Activated CD8-positive, alpha-beta memory T cell treated with anti-CD3 and anti-CD28 coated beads, Interleukin-2, amount 10 ng/mL, durations not matched to agents 7 days and 5 days (primary cell): ENCODE results near the gene KRABD2.
"Not testable (repeated sequence)": the region's sequence is repeated elsewhere in the genome, so short reads cannot be mapped to it uniquely, and the experiment has no call there.

Experiments
- ATAC-seq: fragments of 150-1000 bp; cut with Tn5 transposase; one replicate; pipeline ENCODE4 v1.10.0; 2021; ENCODE audit warnings: moderate library complexity
- CTCF ChIA-PET: fragments of 350-600 bp; sonication (Branson Sonifier 250); formaldehyde crosslinking; loops from one replicate; lab custom pipeline; 2021; ENCODE audit warnings: antibody characterized with exemption; lab: Charles Lee
- DNase-seq: peaks from one replicate; pipeline ENCODE4 v3.0.0-alpha.2; 2020
- H3K27ac Mint-ChIP-seq: one replicate; pipeline ENCODE4 v1.8.0; 2021; ENCODE audit warnings: mild to moderate bottlenecking, mixed read lengths
- H3K27me3 Mint-ChIP-seq: one replicate; pipeline ENCODE4 v1.8.0; 2021; ENCODE audit warnings: mixed read lengths
- H3K36me3 Mint-ChIP-seq: one replicate; pipeline ENCODE4 v1.8.0; 2021; ENCODE audit warnings: mild to moderate bottlenecking, mixed read lengths
- H3K4me1 Mint-ChIP-seq: one replicate; pipeline ENCODE4 v1.8.0; 2021; ENCODE audit warnings: mixed read lengths
- H3K4me3 Mint-ChIP-seq: one replicate; pipeline ENCODE4 v1.8.0; 2021; ENCODE audit warnings: mild to moderate bottlenecking, moderate library complexity, mixed read lengths
- H3K9me3 Mint-ChIP-seq: one replicate; pipeline ENCODE4 v1.8.0; 2022; ENCODE audit warnings: low read depth, mixed read lengths

KRABD2 gene

DNA sequence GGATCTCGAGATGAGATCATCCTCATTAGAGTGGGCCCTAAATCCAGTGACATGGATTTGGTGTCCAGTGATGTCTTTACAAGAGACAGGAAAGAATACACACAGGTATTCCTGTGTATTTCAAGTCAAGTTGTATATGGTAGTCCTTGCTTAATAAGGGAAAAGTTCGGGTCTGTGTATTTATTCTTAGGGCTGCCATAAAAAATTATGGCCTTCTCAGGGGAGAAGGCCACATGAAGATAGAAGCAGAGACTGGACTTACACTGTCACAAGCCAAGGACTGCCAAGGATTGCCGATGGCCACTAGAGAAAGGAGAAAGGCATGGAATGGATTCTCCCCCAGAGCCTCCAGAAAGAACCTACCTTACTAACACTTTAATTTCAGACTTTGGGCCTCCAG lies 8.3 kb downstream of the KRABD2 start:
- H3K27me3 Mint-ChIP-seq = no peaks in the 10 kb centered on the region
- DNase-seq = no peak
- no peak overlapping the region for H3K27ac Mint-ChIP-seq
- ATAC-seq = no peak
- CTCF ChIA-PET = no interaction called here
- no peak overlapping the region for H3K4me3 Mint-ChIP-seq
- H3K9me3 Mint-ChIP-seq = no peaks in the 10 kb centered on the region
- peaks cover 6% of the 10 kb centered on the region for H3K36me3 Mint-ChIP-seq
- H3K4me1 Mint-ChIP-seq = peaks cover 1% of the 10 kb centered on the region

DNA sequence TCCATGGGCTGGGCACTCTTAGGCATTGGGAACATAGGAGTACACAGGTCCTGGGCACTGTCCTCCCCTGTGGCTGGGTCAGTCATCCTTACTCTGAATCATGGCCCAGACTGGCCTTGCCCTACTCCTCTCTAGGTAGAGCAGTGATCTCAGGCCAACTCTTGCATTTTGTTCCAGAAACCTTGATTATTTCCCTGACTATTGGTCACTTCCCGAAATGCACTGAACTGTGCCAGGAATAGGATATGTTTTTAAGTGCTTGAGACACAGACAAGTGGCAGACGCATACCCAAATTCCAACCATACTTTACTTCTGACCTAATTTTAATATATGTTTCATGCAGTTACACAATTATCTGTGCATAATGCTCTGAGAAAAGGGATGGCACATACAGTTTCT lies 10.3 kb downstream of the KRABD2 start:
- H3K4me3 Mint-ChIP-seq = no peak overlapping the region
- CTCF ChIA-PET = interaction anchor here (1.6 kb wide), 1 partner anchor 10 kb away, joined by 5 read pairs; the partner anchor contains the start of gene KRABD2
- DNase-seq (no peak), ATAC-seq (no peak)
- H3K36me3 Mint-ChIP-seq = peaks cover 6% of the 10 kb centered on the region
- no peak overlapping the region for H3K27ac Mint-ChIP-seq
- no peaks in the 10 kb centered on the region for H3K27me3 Mint-ChIP-seq
- no peaks in the 10 kb centered on the region for H3K9me3 Mint-ChIP-seq
- peaks cover 3% of the 10 kb centered on the region for H3K4me1 Mint-ChIP-seq

DNA sequence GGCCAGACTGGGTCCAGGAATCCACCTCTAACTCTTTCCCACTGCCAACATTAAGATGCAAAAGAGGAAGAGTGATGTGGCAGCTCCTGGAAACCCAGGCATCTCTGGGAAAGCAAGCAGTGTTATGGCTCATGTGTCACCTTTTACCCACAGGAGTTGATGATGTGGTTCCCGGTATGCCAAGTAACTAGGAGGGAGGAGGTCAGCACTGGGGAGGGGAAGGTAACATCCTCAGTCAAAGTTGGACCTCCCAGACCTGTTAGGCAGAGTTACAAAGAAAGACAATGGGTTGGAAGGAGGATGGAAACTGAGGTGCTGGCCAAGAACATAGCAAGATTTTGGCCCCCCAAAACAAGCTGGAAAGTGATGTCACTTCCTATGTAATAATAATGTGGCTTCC lies 11.4 kb downstream of the KRABD2 start:
- ATAC-seq (no peak), DNase-seq (no peak)
- Mint-ChIP-seq H3K9me3 (no peaks in the 10 kb centered on the region), H3K4me3 (no peak overlapping the region), H3K4me1 (peaks cover 8% of the 10 kb centered on the region), H3K27me3 (no peaks in the 10 kb centered on the region), H3K36me3 (peaks cover 6% of the 10 kb centered on the region), H3K27ac (no peak overlapping the region)
- CTCF ChIA-PET = interaction anchor here (1.6 kb wide), 1 partner anchor 12 kb away, joined by 5 read pairs; the partner anchor contains the start of gene KRABD2

DNA sequence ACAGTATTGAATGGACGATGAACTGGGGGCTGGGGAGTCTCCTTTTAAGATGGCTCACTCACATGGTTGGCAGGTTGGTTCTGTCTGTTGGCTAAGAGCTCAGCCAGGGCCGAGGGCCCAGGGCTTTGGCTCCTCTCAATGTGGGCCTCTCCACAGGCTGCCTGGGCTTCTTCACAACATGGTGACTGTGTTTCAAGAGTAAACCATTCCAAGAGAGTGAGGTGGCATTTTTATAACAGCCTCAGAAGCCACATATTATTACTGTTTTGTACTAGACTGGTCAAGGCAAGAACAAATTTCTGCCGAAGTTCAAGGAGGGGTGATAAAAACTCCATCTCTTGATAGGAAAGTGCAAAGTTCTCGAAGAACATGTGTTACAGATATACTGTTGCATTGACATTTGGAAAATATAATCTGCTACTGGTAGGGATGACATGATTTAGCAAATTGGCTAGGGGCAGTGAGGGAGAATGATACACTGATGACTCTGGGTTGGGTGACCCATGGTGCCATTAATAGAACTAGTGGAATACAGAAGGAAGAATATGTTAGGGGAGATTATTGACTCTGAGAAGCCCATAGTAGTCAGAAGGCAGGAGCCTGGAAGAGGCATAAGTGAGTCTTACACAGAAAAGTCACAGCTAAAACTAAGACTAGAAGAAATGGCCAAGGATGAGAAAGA lies 13.7 kb downstream of the KRABD2 start:
- no peaks in the 10 kb centered on the region for H3K9me3 Mint-ChIP-seq
- no peak for ATAC-seq
- no peak for DNase-seq
- CTCF ChIA-PET = interaction anchor here (0.7 to 1.0 kb wide), 3 partner anchors 13 to 14 kb away, joined by 3 to 4 read pairs (median 3); no protein-coding TSS in a partner anchor
- peaks cover 16% of the 10 kb centered on the region for H3K4me1 Mint-ChIP-seq
- no peaks in the 10 kb centered on the region for H3K27me3 Mint-ChIP-seq
- H3K27ac Mint-ChIP-seq = no peak overlapping the region
- H3K4me3 Mint-ChIP-seq = no peak overlapping the region
- H3K36me3 Mint-ChIP-seq = no peaks in the 10 kb centered on the region

DNA sequence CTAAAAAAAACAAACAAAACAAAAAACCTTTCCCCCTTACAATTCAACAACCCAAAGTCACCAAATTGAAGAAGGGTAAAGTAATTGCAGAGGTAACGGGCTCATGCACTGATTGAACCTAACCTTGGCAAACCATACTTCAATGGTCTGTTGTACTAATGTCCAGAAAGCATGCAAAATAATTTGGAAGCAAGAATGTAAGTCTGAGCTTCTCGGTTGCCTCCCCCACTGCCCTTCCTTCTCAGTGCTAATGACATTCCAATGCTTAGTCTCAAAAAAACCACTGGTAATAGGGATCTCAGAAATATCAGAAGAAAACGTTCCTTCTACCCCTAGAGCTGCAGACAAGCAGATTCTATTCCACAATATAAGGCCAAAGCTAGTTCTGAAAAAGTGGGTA lies 15.8 kb downstream of the KRABD2 start:
- peaks cover 4% of the 10 kb centered on the region for H3K27me3 Mint-ChIP-seq
- H3K36me3 Mint-ChIP-seq = no peaks in the 10 kb centered on the region
- DNase-seq = no peak
- no peaks in the 10 kb centered on the region for H3K9me3 Mint-ChIP-seq
- H3K4me3 Mint-ChIP-seq = no peak overlapping the region
- no peak for ATAC-seq
- CTCF ChIA-PET = interaction anchor here (0.9 to 1.3 kb wide), 3 partner anchors 9 to 19 kb away, joined by 3 to 5 read pairs (median 3); no protein-coding TSS in a partner anchor
- peaks cover 16% of the 10 kb centered on the region for H3K4me1 Mint-ChIP-seq
- no peak overlapping the region for H3K27ac Mint-ChIP-seq

DNA sequence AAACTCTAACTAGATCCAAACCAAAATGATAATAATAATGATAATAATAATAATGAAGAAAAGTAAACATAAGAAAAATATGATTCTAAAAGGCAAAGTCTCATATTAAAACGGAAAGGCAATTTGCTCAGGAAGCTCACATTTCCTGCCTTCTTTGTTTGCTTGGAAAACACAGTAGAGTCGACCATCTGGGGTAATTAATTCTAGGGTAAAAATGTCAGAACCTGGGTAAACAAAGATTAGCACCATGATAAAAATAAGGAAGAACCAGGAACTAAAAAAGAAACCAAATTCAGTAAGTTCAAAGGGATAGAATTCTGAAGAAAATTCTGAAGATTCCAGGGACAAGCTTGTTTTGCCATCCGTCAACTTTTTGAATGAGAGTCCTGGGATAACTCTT lies 16.2 kb downstream of the KRABD2 start:
- DNase-seq (no peak), ATAC-seq (no peak)
- Mint-ChIP-seq H3K4me3 (no peak overlapping the region), H3K9me3 (no peaks in the 10 kb centered on the region), H3K4me1 (peaks cover 16% of the 10 kb centered on the region), H3K27ac (no peak overlapping the region), H3K27me3 (peaks cover 4% of the 10 kb centered on the region), H3K36me3 (no peaks in the 10 kb centered on the region)
- CTCF ChIA-PET = interaction anchor here (0.9 to 1.3 kb wide), 3 partner anchors 9 to 19 kb away, joined by 3 to 5 read pairs (median 3); no protein-coding TSS in a partner anchor

DNA sequence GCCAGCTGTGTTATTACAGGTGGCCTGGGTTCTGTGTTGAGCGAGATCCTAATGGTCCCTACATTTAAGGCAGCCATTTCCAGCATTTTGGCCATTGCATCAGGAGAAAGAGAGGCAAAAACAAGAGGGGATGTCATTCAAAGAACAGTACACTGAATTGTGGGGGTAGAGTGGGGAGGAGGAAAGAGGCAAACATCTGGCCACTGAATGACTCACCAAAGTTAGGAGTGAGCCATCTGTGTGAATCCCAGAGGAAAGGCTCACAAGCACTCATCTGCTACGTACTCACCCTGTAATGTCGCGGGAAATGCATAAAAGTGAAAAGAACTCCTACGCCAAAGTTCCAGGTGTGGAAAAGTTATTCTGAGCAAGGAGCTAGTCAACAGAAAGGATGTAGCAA lies 16.7 kb downstream of the KRABD2 start:
- Mint-ChIP-seq H3K4me3 (no peak overlapping the region), H3K36me3 (no peaks in the 10 kb centered on the region), H3K4me1 (peaks cover 15% of the 10 kb centered on the region), H3K27ac (no peak overlapping the region), H3K9me3 (no peaks in the 10 kb centered on the region), H3K27me3 (peaks cover 4% of the 10 kb centered on the region)
- DNase-seq (no peak), ATAC-seq (no peak)
- CTCF ChIA-PET = interaction anchor here (0.9 kb wide), 1 partner anchor 18 kb away, joined by 3 read pairs; no protein-coding TSS in a partner anchor

DNA sequence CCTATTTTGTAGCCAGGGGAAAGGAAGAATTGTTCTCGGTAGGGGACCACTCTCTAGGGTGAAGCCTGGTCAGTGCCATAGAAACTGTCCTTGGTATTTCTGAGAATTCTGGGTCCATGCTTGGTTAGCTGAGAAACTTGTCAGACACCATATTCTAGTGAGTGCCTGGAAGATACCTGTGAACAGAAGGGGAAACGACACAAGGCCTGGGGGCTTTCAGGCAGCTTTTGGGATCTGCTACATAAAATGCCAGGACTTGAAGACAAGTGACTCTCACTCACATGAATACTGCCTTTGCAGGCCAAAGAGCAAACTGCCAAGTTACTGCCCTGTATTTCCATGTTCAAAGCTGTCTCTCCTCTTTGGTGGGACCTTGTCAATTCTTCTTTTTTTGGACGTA lies 18.6 kb downstream of the KRABD2 start:
- CTCF ChIA-PET = no interaction called here
- Mint-ChIP-seq H3K36me3 (no peaks in the 10 kb centered on the region), H3K27ac (no peak overlapping the region), H3K9me3 (no peaks in the 10 kb centered on the region), H3K4me3 (no peak overlapping the region), H3K27me3 (peaks cover 7% of the 10 kb centered on the region), H3K4me1 (peaks cover 15% of the 10 kb centered on the region)
- ATAC-seq (no peak), DNase-seq (no peak)

DNA sequence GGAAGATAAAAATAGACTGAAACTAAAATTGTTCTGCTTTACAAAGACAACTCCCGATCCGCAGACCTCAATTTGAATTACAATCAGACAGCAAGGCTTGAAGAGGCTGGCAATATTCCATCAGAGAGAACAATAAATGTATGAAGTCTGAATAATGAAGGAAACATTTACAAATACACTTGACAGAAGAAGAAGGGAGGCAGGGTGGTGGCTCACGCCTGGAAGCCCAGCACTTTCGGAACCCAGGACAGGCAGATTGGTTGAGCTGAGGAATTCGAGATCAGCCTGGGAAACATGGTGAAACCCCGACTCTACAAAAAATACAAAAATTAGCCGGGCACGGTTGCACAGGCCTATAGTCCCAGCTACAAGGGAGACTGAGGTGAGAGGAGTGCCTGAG lies 22.3 kb downstream of the KRABD2 start:
- Mint-ChIP-seq H3K27ac (no peak overlapping the region), H3K4me1 (no peaks in the 10 kb centered on the region), H3K4me3 (no peak overlapping the region), H3K9me3 (no peaks in the 10 kb centered on the region), H3K27me3 (peaks cover 13% of the 10 kb centered on the region), H3K36me3 (no peaks in the 10 kb centered on the region)
- CTCF ChIA-PET = no interaction called here
- DNase-seq (no peak), ATAC-seq (no peak)

DNA sequence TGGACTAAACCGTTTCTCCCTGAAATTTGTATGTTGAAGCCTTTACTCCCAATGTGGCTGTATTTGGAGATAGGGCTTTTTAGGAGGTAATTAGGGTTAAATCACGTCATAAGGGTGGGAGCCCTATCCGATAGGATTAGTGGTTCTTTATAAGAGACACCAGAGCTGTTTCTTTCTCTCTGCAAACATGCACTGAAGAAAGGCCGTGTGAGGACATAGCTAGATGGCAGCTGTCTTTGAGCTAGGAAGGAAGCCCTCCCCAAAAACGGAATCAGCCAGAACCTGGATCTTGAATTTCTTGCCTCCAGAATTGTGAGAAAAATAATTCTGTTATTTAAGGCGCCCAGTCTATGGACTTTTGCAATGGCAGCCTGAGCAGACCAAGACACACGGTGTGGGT lies 22.8 kb downstream of the KRABD2 start:
- peaks cover 13% of the 10 kb centered on the region for H3K27me3 Mint-ChIP-seq
- H3K9me3 Mint-ChIP-seq = no peaks in the 10 kb centered on the region
- CTCF ChIA-PET = no interaction called here
- DNase-seq = no peak
- no peak overlapping the region for H3K27ac Mint-ChIP-seq
- H3K4me1 Mint-ChIP-seq = no peaks in the 10 kb centered on the region
- ATAC-seq = no peak
- no peaks in the 10 kb centered on the region for H3K36me3 Mint-ChIP-seq
- H3K4me3 Mint-ChIP-seq = no peak overlapping the region

DNA sequence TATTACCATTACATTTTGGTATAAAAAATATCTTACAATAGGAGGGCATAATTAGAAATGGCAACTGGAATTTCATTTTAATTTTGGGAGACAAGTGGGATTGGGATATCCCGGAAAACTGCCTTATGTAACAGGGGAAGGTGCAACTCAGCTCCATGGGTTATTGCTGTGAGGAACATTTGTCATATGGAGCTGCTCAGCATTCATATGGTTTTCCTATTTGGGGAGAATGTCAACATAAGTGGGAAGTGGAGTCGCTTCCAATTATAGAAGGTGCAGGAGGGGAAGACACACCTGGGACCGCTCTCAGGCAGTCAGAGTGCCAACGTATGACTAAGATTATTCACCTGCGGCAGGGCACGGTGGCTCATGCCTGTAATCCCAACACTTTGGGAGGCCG lies 26.2 kb downstream of the KRABD2 start:
- peaks cover 5% of the 10 kb centered on the region for H3K4me1 Mint-ChIP-seq
- CTCF ChIA-PET = no interaction called here
- H3K27ac Mint-ChIP-seq = no peak overlapping the region
- no peak for DNase-seq
- H3K27me3 Mint-ChIP-seq = peaks cover 34% of the 10 kb centered on the region
- H3K36me3 Mint-ChIP-seq = no peaks in the 10 kb centered on the region
- no peaks in the 10 kb centered on the region for H3K9me3 Mint-ChIP-seq
- ATAC-seq = no peak
- H3K4me3 Mint-ChIP-seq = no peak overlapping the region

DNA sequence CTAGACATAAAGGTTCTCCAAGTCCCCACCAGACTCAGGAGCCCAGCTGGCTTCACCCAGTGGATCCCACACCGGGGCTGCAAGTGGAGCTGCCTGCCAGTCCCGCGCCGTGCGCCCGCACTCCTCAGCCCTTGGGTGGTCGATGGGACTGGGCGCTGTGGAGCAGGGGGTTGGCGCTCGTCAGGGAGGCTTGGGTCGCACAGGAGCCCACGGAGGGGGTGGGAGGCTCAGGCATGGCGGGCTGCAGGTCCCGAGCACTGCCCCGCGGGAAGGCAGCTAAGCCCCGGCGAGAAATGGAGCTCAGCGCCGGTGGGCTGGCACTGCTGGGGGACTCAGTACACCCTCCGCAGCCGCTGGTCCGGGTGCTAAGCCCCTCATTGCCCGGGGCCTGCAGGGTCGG lies 29.5 kb downstream of the KRABD2 start:
- not testable (repeated sequence) for H3K27ac Mint-ChIP-seq, H3K9me3 Mint-ChIP-seq, ATAC-seq, DNase-seq, H3K36me3 Mint-ChIP-seq, H3K4me3 Mint-ChIP-seq
- H3K4me1 Mint-ChIP-seq = peaks cover 13% of the 10 kb centered on the region
- H3K27me3 Mint-ChIP-seq = peaks cover 34% of the 10 kb centered on the region
- CTCF ChIA-PET = interaction anchor here (1.2 kb wide), 1 partner anchor 13 kb away, joined by 3 read pairs; no protein-coding TSS in a partner anchor

DNA sequence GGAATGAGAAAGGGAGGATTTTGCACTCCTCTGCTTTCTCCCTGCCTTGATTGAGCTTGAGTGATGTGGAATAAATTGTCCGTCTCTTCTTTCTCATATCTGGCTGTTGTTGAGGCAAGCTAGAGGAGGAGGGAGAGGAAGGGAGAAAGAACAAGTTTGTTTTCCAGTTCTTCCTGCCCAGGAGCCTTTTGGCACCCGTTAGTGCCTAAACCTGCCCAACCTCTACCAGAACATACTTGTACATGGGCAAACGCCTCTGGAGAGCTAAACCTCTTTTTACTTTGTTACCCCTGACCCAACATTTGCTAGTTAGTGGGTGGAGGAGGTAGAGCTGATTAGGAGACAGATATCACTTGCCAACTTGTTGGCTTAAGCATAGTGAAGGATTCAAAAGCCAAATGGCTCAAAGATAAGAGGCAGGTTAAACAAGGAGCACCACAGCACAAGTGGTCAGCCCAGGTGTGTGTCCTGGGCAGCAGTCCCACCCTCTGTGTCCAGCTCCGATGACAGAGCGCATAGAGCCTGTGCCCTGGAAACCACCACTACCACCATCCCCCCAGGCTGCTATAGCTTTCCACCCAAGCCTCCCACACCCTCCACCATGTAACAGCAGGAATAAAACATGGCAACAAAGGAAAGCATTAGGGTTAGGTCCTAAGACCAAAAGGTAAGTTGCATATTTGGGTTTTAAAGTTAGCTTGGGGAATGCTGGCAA lies 30.4 kb downstream of the KRABD2 start:
- DNase-seq (no peak), ATAC-seq (no peak)
- no peaks in the 10 kb centered on the region for H3K36me3 Mint-ChIP-seq
- H3K4me3 Mint-ChIP-seq = no peak overlapping the region
- H3K9me3 Mint-ChIP-seq = no peaks in the 10 kb centered on the region
- H3K27me3 Mint-ChIP-seq = peaks cover 34% of the 10 kb centered on the region
- CTCF ChIA-PET = interaction anchor here (1.2 kb wide), 1 partner anchor 12 kb away, joined by 3 read pairs; no protein-coding TSS in a partner anchor
- no peak overlapping the region for H3K27ac Mint-ChIP-seq
- H3K4me1 Mint-ChIP-seq = peaks cover 13% of the 10 kb centered on the region
